DND-41 (cell line): Measurements from ENCODE around the gene BMAL2.

ENCODE experiments used
- EZH2 ChIP-seq: IDR thresholded peaks from 3 replicates; pipeline ENCODE4 v1.6.1; 2012; ENCODE audit warnings: borderline replicate concordance, low read depth, mild to moderate bottlenecking, moderate library complexity, low read length, inconsistent platforms; ENCODE audit not compliant: severe bottlenecking
- TF ChIP-seq, protein P1 (sequence below): IDR thresholded peaks from 2 replicates; pipeline ENCODE4 v1.5.1; 2012; ENCODE audit warnings: borderline replicate concordance, low read length, moderate library complexity, mild to moderate bottlenecking; ENCODE audit not compliant: poor library complexity, severe bottlenecking; ENCODE audit errors: extremely low read depth

DNA sequence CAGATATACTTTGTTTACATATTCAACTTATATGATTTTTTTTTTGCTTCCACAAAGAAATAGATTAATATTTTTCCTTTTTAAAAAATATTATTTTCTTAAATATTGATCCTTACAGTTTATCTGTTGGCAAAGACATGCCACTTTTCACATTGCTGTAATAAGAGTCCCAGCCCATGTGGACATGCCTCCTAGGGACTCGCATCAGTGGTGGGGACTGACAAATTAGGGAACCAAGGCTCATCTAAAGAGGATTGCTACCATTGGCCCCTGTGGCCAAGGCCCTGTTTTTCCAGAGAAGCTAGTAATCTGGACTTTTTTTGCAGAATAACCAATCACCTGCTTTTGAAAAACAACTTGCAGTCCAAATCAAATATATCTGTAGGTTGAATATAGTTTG, 27.8 kb upstream of the BMAL2 start:
- TF ChIP-seq EZH2, result no peak
- TF ChIP-seq, protein P1, sequence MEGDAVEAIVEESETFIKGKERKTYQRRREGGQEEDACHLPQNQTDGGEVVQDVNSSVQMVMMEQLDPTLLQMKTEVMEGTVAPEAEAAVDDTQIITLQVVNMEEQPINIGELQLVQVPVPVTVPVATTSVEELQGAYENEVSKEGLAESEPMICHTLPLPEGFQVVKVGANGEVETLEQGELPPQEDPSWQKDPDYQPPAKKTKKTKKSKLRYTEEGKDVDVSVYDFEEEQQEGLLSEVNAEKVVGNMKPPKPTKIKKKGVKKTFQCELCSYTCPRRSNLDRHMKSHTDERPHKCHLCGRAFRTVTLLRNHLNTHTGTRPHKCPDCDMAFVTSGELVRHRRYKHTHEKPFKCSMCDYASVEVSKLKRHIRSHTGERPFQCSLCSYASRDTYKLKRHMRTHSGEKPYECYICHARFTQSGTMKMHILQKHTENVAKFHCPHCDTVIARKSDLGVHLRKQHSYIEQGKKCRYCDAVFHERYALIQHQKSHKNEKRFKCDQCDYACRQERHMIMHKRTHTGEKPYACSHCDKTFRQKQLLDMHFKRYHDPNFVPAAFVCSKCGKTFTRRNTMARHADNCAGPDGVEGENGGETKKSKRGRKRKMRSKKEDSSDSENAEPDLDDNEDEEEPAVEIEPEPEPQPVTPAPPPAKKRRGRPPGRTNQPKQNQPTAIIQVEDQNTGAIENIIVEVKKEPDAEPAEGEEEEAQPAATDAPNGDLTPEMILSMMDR, result no peak
